OCI-LY1 (cell line): ENCODE data around the gene VEGFA.

Experiments used
- CTCF ChIP-seq: fragments of 200-600 bp; sonication (generic), shearing (Covaris generic); IDR thresholded peaks from 2 replicates; pipeline ENCODE4 v1.5.1; 2017; ENCODE audit warnings: mild to moderate bottlenecking, antibody characterized with exemption, low read length, moderate library complexity, mixed read lengths
- EZH2 ChIP-seq: fragments of 200-600 bp; sonication (generic), shearing (Covaris generic); IDR thresholded peaks from 2 replicates; pipeline ENCODE4 v1.8.0; 2017; ENCODE audit warnings: borderline replicate concordance, mixed run types, mild to moderate bottlenecking, antibody characterized with exemption, low read length, moderate library complexity, mixed read lengths

GRCh38 chr6:43765776-43766499 is 4.1 kb upstream of the VEGFA start:
- TF ChIP-seq EZH2 = no peak
- TF ChIP-seq CTCF = no peak
